Esophagus (tissue), 2 donors: Measurements from ENCODE around the gene MLYCD. TPM values are rescaled to one million over a fixed set of nuclear protein-coding genes. Genes with fewer than 3 reads are reported as not detected.

Experiments used
- H3K27ac ChIP-seq, 2 donors: one replicate each; pipeline ENCODE4 v1.5.1; 2013; ENCODE audit warnings: low read depth in 2 of 2, mild to moderate bottlenecking in 2 of 2, inconsistent platforms in 1 of 2, low read length in 1 of 2, moderate library complexity in 1 of 2
- H3K27me3 ChIP-seq, 2 donors: one replicate each; pipeline ENCODE4 v1.6.1; 2013; ENCODE audit warnings: low read length in 2 of 2, control low read depth in 1 of 2, mild to moderate bottlenecking in 1 of 2; ENCODE audit not compliant: insufficient read depth in 2 of 2, control insufficient read depth in 1 of 2
- H3K36me3 ChIP-seq, 2 donors: one replicate each; pipeline ENCODE4 v1.6.1; 2013; ENCODE audit warnings: low read length in 1 of 2; ENCODE audit not compliant: control insufficient read depth in 2 of 2, insufficient read depth in 2 of 2
- H3K4me1 ChIP-seq, 2 donors: one replicate each; pipeline ENCODE4 v1.6.1; 2013; ENCODE audit warnings: low read length in 1 of 2; ENCODE audit not compliant: control insufficient read depth in 2 of 2, insufficient read depth in 2 of 2
- H3K4me3 ChIP-seq, 2 donors: one replicate each; pipeline ENCODE4 v1.5.1; 2013; ENCODE audit warnings: low read length in 2 of 2, mild to moderate bottlenecking in 2 of 2, low read depth in 1 of 2, moderate library complexity in 1 of 2
- H3K9me3 ChIP-seq, 2 donors: one replicate each; pipeline ENCODE4 v1.6.1; 2013; ENCODE audit warnings: mild to moderate bottlenecking in 2 of 2, low read depth in 1 of 2, low read length in 1 of 2, moderate library complexity in 1 of 2; ENCODE audit not compliant: control insufficient read depth in 2 of 2, insufficient read depth in 1 of 2
- WGBS, 2 donors: extraction: QIAGEN DNeasy Blood & Tissue Kit; methylation state at CpG; one replicate each; pipeline ENCODE4 v1.1.7; 2013; 5-methylcytosine and 5-hydroxymethylcytosine counted together
- polyA plus RNA-seq, 2 donors: library from polyadenylated mRNA; stranded (reverse); fragments of 200-250 nt; gene quantifications; one replicate each; pipeline ENCODE4 v1.2.3, GENCODE V29; 2013
- donor health status: healthy with polysubstance abuse.
- donor health status: Bipolar disorder and iron deficiency.

MLYCD gene
- polyA plus RNA-seq, 2 donors = 1.6 to 2.4 TPM

DNA sequence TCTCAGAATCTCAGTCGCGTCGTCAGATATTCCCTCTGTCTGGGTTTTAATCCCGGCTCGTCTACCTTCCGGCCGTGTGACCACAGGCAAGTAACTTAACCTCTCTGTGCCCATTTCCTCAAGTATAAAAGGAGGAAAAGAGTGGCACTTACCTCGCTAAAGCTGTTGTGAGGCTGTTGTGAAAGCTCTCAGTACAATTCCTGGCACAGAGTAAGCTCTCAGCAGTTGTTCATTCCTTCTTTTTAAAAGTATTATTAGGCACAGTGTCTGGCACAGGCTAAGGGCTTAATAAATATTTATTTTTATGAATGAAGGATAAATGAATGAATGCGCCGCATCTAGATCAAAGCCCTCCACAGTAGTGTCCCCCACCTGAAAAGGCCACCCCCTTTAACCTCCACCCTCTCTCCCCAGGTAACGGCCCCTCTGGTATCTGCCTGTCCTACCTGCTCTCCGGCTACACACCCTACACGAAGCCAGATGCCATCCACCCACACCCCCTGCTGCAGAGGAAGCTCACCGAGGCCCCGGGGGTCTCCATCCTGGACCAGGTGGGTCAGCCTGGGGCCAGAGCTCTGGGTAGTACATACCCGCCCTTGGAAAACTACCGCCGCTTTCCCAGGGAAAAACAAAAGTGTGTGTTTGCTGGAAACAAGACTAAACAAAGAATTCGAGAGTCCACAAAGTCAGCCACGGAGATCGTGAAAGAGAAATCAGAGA, 60.1 kb downstream of the MLYCD start:
- WGBS, 2 donors = 77 to 85% methylated on average over 21 of the region's 21 CpGs
- Histone ChIP-seq H3K27ac (no peak overlapping the region), H3K36me3 (peaks cover 5 to 16% of the 10 kb centered on the region in 2 donors), H3K9me3 (no peaks in the 10 kb centered on the region), H3K4me1 (peaks cover 0 to 4% of the 10 kb centered on the region in 2 donors), H3K4me3 (no peak overlapping the region), H3K27me3 (no peaks in the 10 kb centered on the region)

DNA sequence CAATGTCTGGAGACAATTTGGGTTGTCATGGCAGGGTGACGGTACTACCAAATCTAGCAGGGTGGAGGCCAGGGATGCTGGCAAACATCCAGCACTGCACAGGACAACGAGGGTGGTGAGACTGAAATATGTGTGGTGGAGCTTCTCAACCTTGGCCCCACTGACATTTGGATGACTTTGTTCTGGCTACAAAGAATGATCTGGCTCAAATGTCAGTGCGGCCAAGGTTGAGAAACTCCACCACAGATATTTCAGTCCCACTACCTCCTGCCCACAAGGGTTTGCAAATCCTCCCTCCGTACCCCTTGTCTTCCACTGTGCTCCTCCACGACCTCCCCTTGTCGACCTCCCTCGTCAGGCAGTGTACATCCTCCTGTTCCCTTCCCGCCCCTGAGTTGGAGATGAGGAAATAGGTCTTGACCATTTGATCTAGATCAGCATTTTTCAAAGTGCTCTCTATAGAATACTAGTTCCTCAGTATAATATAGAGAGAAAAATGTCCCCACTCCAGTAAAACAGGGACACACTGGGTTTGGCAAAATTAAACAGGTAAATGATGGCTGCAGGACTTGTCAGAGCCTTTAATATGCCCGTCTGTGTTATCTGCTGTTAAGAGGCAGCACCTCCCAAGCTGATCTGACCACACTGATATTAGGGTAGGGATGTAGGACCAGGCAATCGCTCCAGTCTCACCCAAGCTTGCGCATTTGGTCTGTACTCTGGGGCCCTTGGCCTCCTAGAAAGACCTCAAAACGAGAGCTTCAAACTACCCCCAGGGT, 60.9 kb downstream of the MLYCD start:
- 85% methylated on average over 12 of the region's 12 CpGs for WGBS, 2 donors
- Histone ChIP-seq H3K9me3 (no peaks in the 10 kb centered on the region), H3K27ac (no peak overlapping the region), H3K27me3 (no peaks in the 10 kb centered on the region), H3K4me1 (no peaks in the 10 kb centered on the region), H3K36me3 (peaks cover 5 to 19% of the 10 kb centered on the region in 2 donors), H3K4me3 (no peak overlapping the region)

DNA sequence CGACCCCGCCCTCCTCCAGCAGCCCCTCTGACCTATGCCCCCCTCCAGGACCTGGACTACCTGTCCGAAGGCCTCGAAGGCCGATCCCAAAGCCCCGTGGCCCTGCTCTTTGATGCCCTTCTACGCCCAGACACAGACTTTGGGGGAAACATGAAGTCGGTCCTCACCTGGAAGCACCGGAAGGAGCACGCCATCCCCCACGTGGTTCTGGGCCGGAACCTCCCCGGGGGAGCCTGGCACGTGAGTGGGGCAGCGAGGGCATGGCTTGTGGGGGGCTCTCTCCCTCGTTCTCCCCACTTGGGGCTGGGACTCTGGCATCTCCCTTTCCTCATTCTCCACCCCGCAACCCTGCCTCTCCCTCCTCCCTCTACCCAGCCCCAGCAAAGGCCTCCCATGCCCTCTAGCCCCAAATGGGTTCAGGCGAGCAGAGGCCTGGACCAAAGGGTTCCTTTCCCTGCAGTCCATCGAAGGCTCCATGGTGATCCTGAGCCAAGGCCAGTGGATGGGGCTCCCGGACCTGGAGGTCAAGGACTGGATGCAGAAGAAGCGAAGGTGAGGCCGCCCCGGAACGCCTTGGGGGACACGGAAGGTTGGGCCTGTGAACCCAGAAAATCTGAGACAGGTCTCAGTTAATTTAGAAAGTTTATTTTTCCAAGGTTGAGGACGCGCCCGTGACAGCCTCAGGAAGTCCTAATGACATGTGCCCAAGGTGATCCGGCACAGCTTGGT, 61.8 kb downstream of the MLYCD start:
- Histone ChIP-seq H3K4me1 (no peaks in the 10 kb centered on the region), H3K4me3 (no peak overlapping the region), H3K27me3 (no peaks in the 10 kb centered on the region), H3K27ac (no peak overlapping the region), H3K36me3 (peaks cover 5 to 26% of the 10 kb centered on the region in 2 donors), H3K9me3 (no peaks in the 10 kb centered on the region)
- WGBS, 2 donors = 88 to 93% methylated on average over 28 to 29 of the region's 29 CpGs

DNA sequence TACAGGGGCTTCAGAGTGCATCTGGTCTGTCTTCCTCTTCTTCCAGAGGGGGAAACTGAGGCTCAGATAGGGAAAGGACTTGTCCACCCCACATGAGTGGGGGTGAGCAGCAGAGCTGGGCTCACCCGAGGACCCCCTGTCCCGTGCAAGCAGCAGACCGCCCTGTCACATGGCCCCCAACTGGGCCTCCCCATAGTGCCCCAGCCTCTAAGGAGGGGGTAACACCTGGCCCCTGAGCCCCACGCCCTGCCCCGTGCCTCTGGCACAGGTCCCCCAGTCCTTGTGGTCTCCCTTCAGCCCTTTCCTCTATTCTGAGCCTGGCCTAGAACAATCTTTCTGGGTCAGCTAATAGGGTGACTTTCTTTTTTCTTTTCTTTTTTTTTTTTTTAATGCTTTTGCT, 62.7 kb downstream of the MLYCD start:
- H3K27me3 ChIP-seq = no peaks in the 10 kb centered on the region
- 88 to 89% methylated on average over 5 of the region's 5 CpGs for WGBS, 2 donors
- no peaks in the 10 kb centered on the region for H3K9me3 ChIP-seq
- no peaks in the 10 kb centered on the region for H3K4me1 ChIP-seq
- peaks cover 5 to 27% of the 10 kb centered on the region in 2 donors for H3K36me3 ChIP-seq
- H3K4me3 ChIP-seq = no peak overlapping the region
- H3K27ac ChIP-seq = no peak overlapping the region

DNA sequence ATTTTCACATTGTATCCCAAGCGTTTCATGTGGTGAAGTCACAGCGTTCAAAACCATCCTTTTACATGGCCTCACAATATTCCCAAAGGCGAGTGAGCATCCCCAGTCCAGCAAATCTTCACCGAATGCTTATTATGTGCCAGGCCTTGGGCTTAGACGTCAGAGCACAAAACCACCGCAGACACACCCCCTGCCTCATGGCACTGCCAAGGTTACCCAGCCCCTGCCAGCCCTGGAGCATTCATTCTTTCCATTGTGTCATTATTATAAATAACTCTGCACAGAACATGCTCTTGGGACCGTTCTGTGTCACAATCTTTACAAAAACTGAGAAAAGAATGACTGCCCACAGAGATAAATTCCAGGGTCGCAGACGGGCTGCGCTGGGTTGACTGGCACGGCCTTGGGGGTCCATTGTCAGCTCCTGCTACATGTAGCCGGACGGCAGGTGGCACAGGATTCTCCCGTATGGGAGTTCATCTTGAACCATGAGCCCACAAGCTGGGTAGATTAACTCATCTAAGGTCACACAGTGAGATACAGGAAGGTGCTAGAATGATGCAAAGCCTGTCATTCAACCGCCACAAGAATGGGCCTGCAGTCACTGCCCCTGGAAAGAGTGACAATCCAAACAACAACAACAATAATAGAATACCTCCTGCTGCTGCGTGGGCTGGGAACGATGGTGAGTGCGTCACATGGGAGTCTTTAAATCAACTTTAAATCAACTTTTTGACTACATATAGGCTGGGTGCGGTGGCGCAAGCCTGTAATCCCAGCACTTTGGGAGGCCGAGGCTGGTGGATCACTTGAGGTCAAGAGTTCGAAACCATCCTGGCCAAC, 64.6 kb downstream of the MLYCD start:
- 82 to 86% methylated on average over 22 of the region's 22 CpGs for WGBS, 2 donors
- H3K36me3 ChIP-seq = peaks cover 5 to 24% of the 10 kb centered on the region in 2 donors
- H3K9me3 ChIP-seq = no peaks in the 10 kb centered on the region
- H3K27me3 ChIP-seq = no peaks in the 10 kb centered on the region
- H3K27ac ChIP-seq = no peak overlapping the region
- H3K4me3 ChIP-seq = no peak overlapping the region
- H3K4me1 ChIP-seq = no peaks in the 10 kb centered on the region

DNA sequence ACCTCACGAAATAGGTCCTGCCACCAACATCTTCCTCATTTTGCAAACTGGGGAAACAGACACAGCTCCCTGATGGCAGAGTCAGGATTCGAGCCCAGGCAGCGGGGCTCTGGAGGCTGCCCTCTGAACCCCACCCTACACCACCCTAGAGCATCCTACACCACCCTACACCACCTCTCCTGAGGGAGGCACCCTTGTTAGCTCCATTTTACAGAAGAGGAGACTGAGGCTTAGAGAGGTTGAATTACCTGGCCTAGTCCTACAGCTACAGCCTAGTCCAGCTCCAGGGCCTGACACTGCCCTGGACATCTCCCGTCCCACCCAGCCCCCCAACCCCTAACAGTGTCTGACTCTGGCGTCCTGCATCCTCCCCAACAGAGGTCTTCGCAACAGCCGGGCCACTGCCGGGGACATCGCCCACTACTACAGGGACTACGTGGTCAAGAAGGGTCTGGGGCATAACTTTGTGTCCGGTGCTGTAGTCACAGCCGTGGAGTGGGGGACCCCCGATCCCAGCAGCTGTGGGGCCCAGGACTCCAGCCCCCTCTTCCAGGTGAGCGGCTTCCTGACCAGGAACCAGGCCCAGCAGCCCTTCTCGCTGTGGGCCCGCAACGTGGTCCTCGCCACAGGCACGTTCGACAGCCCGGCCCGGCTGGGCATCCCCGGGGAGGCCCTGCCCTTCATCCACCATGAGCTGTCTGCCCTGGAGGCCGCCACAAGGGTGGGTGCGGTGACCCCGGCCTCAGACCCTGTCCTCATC, 65.9 kb downstream of the MLYCD start:
- Histone ChIP-seq H3K4me3 (no peak overlapping the region), H3K36me3 (peaks cover 0 to 24% of the 10 kb centered on the region in 2 donors), H3K4me1 (no peaks in the 10 kb centered on the region), H3K27me3 (no peaks in the 10 kb centered on the region), H3K9me3 (no peaks in the 10 kb centered on the region), H3K27ac (no peak overlapping the region)
- WGBS, 2 donors = 92 to 97% methylated on average over 20 to 26 of the region's 26 CpGs

DNA sequence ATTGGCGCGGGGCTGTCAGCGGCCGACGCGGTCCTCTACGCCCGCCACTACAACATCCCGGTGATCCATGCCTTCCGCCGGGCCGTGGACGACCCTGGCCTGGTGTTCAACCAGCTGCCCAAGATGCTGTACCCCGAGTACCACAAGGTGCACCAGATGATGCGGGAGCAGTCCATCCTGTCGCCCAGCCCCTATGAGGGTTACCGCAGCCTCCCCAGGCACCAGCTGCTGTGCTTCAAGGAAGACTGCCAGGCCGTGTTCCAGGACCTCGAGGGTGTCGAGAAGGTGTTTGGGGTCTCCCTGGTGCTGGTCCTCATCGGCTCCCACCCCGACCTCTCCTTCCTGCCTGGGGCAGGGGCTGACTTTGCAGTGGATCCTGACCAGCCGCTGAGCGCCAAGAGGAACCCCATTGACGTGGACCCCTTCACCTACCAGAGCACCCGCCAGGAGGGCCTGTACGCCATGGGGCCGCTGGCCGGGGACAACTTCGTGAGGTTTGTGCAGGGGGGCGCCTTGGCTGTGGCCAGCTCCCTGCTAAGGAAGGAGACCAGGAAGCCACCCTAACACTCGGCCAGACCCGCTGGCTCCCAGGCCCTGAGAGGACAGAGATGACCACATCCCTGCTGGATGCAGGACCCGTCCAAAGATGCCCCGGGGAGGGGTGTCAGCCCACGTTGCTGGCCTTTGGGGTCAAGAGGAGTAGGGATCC, 66.7 kb downstream of the MLYCD start:
- Histone ChIP-seq H3K36me3 (peaks cover 0 to 20% of the 10 kb centered on the region in 2 donors), H3K4me1 (no peaks in the 10 kb centered on the region), H3K27me3 (no peaks in the 10 kb centered on the region), H3K4me3 (no peak overlapping the region), H3K27ac (no peak overlapping the region), H3K9me3 (no peaks in the 10 kb centered on the region)
- 89 to 90% methylated on average over 29 to 36 of the region's 36 CpGs for WGBS, 2 donors

DNA sequence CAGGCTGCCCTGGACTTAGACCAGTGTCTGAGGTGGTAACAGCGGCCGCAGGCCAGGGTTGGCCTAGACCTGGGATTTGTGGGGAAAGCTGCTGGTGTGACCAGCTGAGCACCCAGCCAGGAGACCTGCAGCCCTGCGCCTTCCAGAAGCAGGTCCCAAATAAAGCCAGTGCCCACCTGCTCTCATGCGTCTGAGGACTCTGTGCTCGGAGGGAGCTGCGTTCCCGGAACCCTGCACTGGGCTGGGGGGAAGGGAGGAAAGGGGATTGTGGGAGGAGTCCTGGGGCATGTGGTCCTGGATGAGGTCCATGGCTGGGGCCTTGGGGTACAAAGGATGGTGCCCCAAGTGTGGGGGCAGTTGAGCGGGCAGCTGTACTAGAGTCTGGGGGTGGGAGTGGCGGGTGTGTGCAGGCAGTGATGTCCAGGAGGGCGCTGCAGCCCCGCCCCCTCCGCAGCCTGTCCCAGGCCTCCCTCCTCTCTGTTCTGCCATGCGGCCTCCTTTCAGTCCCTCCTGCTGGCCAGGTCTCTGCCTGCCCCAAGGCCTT, 67.3 kb downstream of the MLYCD start:
- Histone ChIP-seq H3K27me3 (no peaks in the 10 kb centered on the region), H3K36me3 (peaks cover 0 to 15% of the 10 kb centered on the region in 2 donors), H3K4me3 (no peak overlapping the region), H3K9me3 (no peaks in the 10 kb centered on the region), H3K27ac (no peak overlapping the region), H3K4me1 (no peaks in the 10 kb centered on the region)
- WGBS, 2 donors = 94% methylated on average over 12 to 13 of the region's 13 CpGs
